ENCODE measurements around the gene FCHSD2. TPM values are rescaled to one million over a fixed set of nuclear protein-coding genes. Genes with fewer than 3 reads are reported as not detected.

FCHSD2 gene
- total and polyA plus RNA-seq, 2 of the 8 experiments (the other 6 are each of a cell fraction or from before 2014, with no cell fraction given): 4.1 to 7.8 TPM

- Histone ChIP-seq H3K23me2 (ENCODE audit: low read depth, low read length) (peaks cover 24% of the 10 kb centered on the region), H3K9me3 (ENCODE audit: insufficient read depth in 2 of 2, low read depth in 1 of 2, low read length in 1 of 2) (no peaks in the 10 kb centered on the region), H3K18ac (ENCODE audit: extremely low read depth, low read length) (no peak overlapping the region), H2BK120ac (replicated peaks; ENCODE audit: low read depth, low read length) (no peak overlapping the region), H2AFZ (ENCODE audit: low read length) (no peak overlapping the region), H3K14ac (ENCODE audit: insufficient read length) (no peak overlapping the region), H4K8ac (ENCODE audit: extremely low read depth, insufficient read depth, low read length) (no peak overlapping the region), H3K56ac (replicated peaks; ENCODE audit: insufficient read length, low read depth, low read length) (no peak overlapping the region), H3K27me3 (replicated peaks in 1 of 4; ENCODE audit: control insufficient read depth in 3 of 4, extremely low read depth in 1 of 4, insufficient read depth in 3 of 4, low read length in 3 of 4) (peaks cover 0 to 19% (median 14%) of the 10 kb centered on the region in 4 experiments; a peak in 6 of 7 replicates), H3K23ac (ENCODE audit: insufficient read length) (no peak overlapping the region), H4K91ac (replicated peaks; ENCODE audit: insufficient read length, low read length) (no peak overlapping the region), H4K5ac (ENCODE audit: insufficient read length, low read depth, low read length) (no peak overlapping the region), H3K4me2 (ENCODE audit: insufficient read depth in 1 of 2, low read depth in 2 of 2, low read length in 2 of 2) (no peak overlapping the region), H3K9ac (replicated peaks in 1 of 4; ENCODE audit: extremely low read depth in 1 of 4, low read depth in 3 of 4, low read length in 3 of 4) (no peak overlapping the region), H3K4me1 (replicated peaks in 1 of 4; ENCODE audit: control insufficient read depth in 3 of 4, insufficient read depth in 4 of 4, low read length in 3 of 4) (peaks cover 0 to 26% (median 19%) of the 10 kb centered on the region in 4 experiments; a peak in 5 of 7 replicates), H2AK5ac (ENCODE audit: low read depth, low read length) (no peak overlapping the region), H3K36me3 (ENCODE audit: control insufficient read depth in 2 of 4, insufficient read depth in 4 of 4, low read length in 3 of 4) (no peaks in the 10 kb centered on the region), H3K79me2 (ENCODE audit: control insufficient read depth in 1 of 2, insufficient read depth in 2 of 2, low read length in 2 of 2) (no peaks in the 10 kb centered on the region), H2BK15ac (ENCODE audit: low read length) (no peak overlapping the region), H3K4me3 (ENCODE audit: extremely low read depth in 1 of 4, insufficient read depth in 2 of 4, low read depth in 3 of 4, low read length in 4 of 4) (no peak overlapping the region), H3K27ac (ENCODE audit: low read depth, low read length) (no peak overlapping the region), H3K4ac (replicated peaks; ENCODE audit: insufficient read length, low read depth, low read length) (no peak overlapping the region), H3K79me1 (ENCODE audit: low read depth, low read length) (no peaks in the 10 kb centered on the region), H2BK5ac (ENCODE audit: low read depth, low read length) (no peak overlapping the region), H2BK20ac (ENCODE audit: low read length) (no peak overlapping the region), H4K20me1 (replicated peaks in 1 of 2; ENCODE audit: control insufficient read depth in 1 of 2, insufficient read depth in 2 of 2, low read length in 2 of 2) (no peaks in the 10 kb centered on the region), H2BK12ac (ENCODE audit: low read depth, low read length) (no peak overlapping the region)
- no peak for FAIRE-seq
- CTCF ChIA-PET (ENCODE audit: partially characterized antibody): interaction anchor here (0.6 to 3.7 kb wide), 8 partner anchors 14 to 360 kb away, joined by 3 to 15 read pairs (median 4); no protein-coding TSS in a partner anchor
- WGBS, 2 experiments (ENCODE audit: extremely low coverage in 1 of 2, insufficient coverage in 1 of 2, insufficient read length in 1 of 2, insufficient replicate concordance in 2 of 2, low coverage in 1 of 2, low lambda C conversion rate in 2 of 2, missing lambda C conversion rate in 1 of 2): 91% methylated on average over 4 of the region's 4 CpGs; no CpG with 5 or more reads in 1 of the 2 experiments
- DNase-seq (ENCODE audit: low read depth in 1 of 2, low spot score in 2 of 2): no peak
- POLR2A ChIA-PET (ENCODE audit: partially characterized antibody): interaction anchor here (1.3 kb wide), 1 partner anchor 24 kb away, joined by 3 read pairs; the partner anchor contains the start of gene STARD10
- TF ChIP-seq SRF (IDR thresholded peaks at IDR 0.05; ENCODE audit: low read depth, low read length) (no peak), RXRA (IDR thresholded peaks at IDR 0.05; ENCODE audit: insufficient read depth, low read depth, low read length) (no peak), RAD21 (IDR thresholded peaks at IDR 0.05 in 1 of 2, conservative IDR thresholded peaks at IDR 0.05 in 1 of 2; ENCODE audit: low read depth in 2 of 2, low read length in 2 of 2) (no peak), TAF1 (IDR thresholded peaks at IDR 0.05; ENCODE audit: low read depth, low read length) (no peak), KDM1A (IDR thresholded peaks at IDR 0.05; ENCODE audit: borderline replicate concordance, low read length) (no peak), SAP30 (IDR thresholded peaks at IDR 0.05; ENCODE audit: insufficient read depth, insufficient replicate concordance, low read length) (no peak), CBX8 (IDR thresholded peaks at IDR 0.05; ENCODE audit: borderline replicate concordance, low read depth, low read length) (no peak), JUN (IDR thresholded peaks at IDR 0.05; ENCODE audit: low read depth, low read length) (no peak), YY1 (IDR thresholded peaks at IDR 0.05; ENCODE audit: low read depth, low read length) (no peak), PHF8 (conservative IDR thresholded peaks at IDR 0.05; ENCODE audit: low read depth, low read length) (no peak), FOSL1 (IDR thresholded peaks at IDR 0.05; ENCODE audit: insufficient read depth, low read depth, low read length) (no peak), TCF12 (IDR thresholded peaks at IDR 0.05; ENCODE audit: low read depth, low read length) (no peak), CHD2 (IDR thresholded peaks at IDR 0.05; ENCODE audit: low read length) (no peak), RNF2 (IDR thresholded peaks at IDR 0.05; ENCODE audit: borderline replicate concordance, low read depth, low read length, missing control alignments, poor library complexity, severe bottlenecking) (no peak)
Measured at GRCh38 chr11:72817966-72818365, 324.2 kb downstream of the FCHSD2 start.
